Sigmoid colon (tissue), 4 donors: ENCODE measurements around the gene NUTM2E.
"Not testable (repeated sequence)": the region's sequence is repeated elsewhere in the genome, so short reads cannot be mapped to it uniquely, and the experiment has no call there.

Experiments
- CTCF ChIP-seq, 4 experiments: fragments of 450-650 bp in 3 of 4; fragments of 200-600 bp in 1 of 4; IDR thresholded peaks; one replicate each; pipeline ENCODE4 v1.5.1; 2016 to 2019; ENCODE audit warnings: antibody characterized with exemption in 4 of 4, mild to moderate bottlenecking in 3 of 4, moderate library complexity in 2 of 4
- EP300 ChIP-seq, 4 donors: sonication (generic); formaldehyde crosslinking; IDR thresholded peaks; one replicate each; pipeline ENCODE4 v1.6.1; 2017; ENCODE audit warnings: antibody characterized with exemption in 4 of 4
- POLR2AphosphoS5 ChIP-seq, 4 donors: sonication (generic); formaldehyde crosslinking; IDR thresholded peaks; one replicate each; pipeline ENCODE4 v1.6.1; 2017; ENCODE audit warnings: antibody characterized with exemption in 4 of 4

GRCh38 chr10:79869439-79870097 lies 43.0 kb downstream of the NUTM2E start:
- TF ChIP-seq CTCF, EP300, POLR2AphosphoS5 (IDR thresholded peaks at IDR 0.05): not testable (repeated sequence)
